ENCODE data around the gene BOD1L1. TPM values are rescaled to one million over a fixed set of nuclear protein-coding genes. Genes with fewer than 3 reads are reported as not detected.

BOD1L1 gene
- total RNA-seq, 1 donor, result 27.5 TPM

DNA sequence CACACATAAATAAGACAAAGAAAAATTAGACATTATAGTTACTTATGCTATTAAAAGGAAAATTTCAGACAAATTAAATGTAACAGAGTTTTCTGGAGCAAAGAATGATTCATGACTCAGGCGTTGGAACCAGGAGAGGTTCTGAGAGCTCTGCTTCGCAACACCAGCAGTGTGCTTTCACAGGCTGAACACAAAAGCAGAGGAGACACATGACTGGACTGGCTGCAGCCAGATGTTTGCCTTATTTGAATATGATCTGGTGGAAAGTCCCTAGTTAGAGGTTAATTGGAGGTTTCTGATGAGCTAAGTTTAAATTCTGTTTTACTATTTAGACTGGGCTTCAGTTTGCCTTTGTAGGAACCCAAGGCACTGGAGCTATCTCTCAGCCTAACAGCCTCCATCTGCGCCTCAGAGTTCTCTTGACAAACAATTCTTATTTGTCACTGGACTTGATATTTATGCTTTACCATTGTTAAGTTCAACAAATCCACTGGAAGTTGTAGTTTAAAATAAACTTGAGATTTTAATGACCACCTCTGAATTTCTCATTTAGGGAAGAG lies 16.2 kb downstream of the BOD1L1 start:
- TF ChIP-seq, protein P1, sequence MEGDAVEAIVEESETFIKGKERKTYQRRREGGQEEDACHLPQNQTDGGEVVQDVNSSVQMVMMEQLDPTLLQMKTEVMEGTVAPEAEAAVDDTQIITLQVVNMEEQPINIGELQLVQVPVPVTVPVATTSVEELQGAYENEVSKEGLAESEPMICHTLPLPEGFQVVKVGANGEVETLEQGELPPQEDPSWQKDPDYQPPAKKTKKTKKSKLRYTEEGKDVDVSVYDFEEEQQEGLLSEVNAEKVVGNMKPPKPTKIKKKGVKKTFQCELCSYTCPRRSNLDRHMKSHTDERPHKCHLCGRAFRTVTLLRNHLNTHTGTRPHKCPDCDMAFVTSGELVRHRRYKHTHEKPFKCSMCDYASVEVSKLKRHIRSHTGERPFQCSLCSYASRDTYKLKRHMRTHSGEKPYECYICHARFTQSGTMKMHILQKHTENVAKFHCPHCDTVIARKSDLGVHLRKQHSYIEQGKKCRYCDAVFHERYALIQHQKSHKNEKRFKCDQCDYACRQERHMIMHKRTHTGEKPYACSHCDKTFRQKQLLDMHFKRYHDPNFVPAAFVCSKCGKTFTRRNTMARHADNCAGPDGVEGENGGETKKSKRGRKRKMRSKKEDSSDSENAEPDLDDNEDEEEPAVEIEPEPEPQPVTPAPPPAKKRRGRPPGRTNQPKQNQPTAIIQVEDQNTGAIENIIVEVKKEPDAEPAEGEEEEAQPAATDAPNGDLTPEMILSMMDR (IDR thresholded peaks at IDR 0.05; ENCODE audit: extremely low read depth, low read depth, low read length), result no peak

DNA sequence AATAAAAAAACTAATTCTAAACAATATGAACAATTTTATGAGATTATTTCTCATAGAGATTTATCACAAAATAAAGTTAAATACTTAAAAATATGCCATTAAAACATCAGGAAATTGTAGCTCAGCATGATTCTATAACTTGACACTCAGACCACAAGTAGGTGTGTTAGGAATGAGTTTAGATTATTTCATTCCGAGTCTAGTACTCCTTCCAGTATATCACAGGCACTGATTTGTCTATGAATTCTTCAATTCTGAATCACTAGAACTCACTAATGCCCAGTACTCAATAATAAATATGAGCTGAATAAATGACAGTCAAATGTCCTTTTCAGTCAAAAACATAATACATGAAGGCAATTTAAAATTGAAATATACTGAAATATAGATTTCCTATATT lies 22.2 kb downstream of the BOD1L1 start:
- H3K36me3 ChIP-seq (ENCODE audit: insufficient read depth, low read length), result peaks cover 65% of the 10 kb centered on the region
- H3K9me3 ChIP-seq (ENCODE audit: low read depth, low read length), result no peaks in the 10 kb centered on the region
- H3K4me1 ChIP-seq (ENCODE audit: insufficient read depth, low read length), result no peaks in the 10 kb centered on the region
- no peak overlapping the region for H3K27ac ChIP-seq (ENCODE audit: low read depth, low read length)
- TF ChIP-seq, protein P1 (IDR thresholded peaks at IDR 0.05; ENCODE audit: extremely low read depth, low read depth, low read length), result no peak
- no peak overlapping the region for H2AFZ ChIP-seq (ENCODE audit: low read length)
- H3K79me2 ChIP-seq (ENCODE audit: insufficient read depth, low read length), result no peaks in the 10 kb centered on the region
- no peaks in the 10 kb centered on the region for H4K20me1 ChIP-seq (ENCODE audit: insufficient read depth, low read length)
- no peak overlapping the region for H3K4me3 ChIP-seq (ENCODE audit: insufficient read depth, low read length)
- no peak for DNase-seq (ENCODE audit: insufficient read length, low spot score, missing footprints)
- no peak overlapping the region for H3K4me2 ChIP-seq (ENCODE audit: insufficient read depth, low read length)
- no peaks in the 10 kb centered on the region for H3K27me3 ChIP-seq (ENCODE audit: insufficient read depth, low read length)

More for the DNA sequence above, 16.2 kb downstream of the BOD1L1 start:
- H4K20me1 ChIP-seq (ENCODE audit: insufficient read depth, low read length), result no peaks in the 10 kb centered on the region
- H3K9me3 ChIP-seq (ENCODE audit: low read depth, low read length), result no peaks in the 10 kb centered on the region
- H3K4me2 ChIP-seq (ENCODE audit: insufficient read depth, low read length), result no peak overlapping the region
- no peak overlapping the region for H3K4me3 ChIP-seq (ENCODE audit: insufficient read depth, low read length)
- H3K36me3 ChIP-seq (ENCODE audit: insufficient read depth, low read length), result peaks cover 68% of the 10 kb centered on the region
- H3K27ac ChIP-seq (ENCODE audit: low read depth, low read length), result no peak overlapping the region
- DNase-seq (ENCODE audit: insufficient read length, low spot score, missing footprints), result no peak
- no peaks in the 10 kb centered on the region for H3K4me1 ChIP-seq (ENCODE audit: insufficient read depth, low read length)
- peaks cover 3% of the 10 kb centered on the region for H3K79me2 ChIP-seq (ENCODE audit: insufficient read depth, low read length)
- no peak overlapping the region for H2AFZ ChIP-seq (ENCODE audit: low read length)
- H3K27me3 ChIP-seq (ENCODE audit: insufficient read depth, low read length), result no peaks in the 10 kb centered on the region

DNA sequence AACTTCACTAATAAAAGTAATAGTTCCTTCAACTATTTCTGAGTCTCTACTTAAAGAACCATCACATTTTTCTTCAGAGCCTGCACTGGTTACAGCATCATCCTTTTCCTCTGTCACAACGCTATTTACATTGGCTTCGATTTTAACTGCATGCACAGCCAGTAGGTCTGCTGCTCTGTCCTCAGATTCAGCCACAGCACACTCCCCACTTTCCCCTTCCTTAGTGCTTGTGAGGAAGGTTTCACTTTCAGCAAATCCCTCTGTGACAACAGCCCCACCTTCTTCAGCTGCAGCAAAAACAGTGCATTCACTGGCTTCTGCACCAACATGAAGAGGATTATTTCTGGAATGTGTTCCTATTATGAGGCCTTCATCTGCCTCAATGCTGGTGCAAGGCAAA lies 25.7 kb downstream of the BOD1L1 start:
- H3K9me3 ChIP-seq (ENCODE audit: low read depth, low read length), result no peaks in the 10 kb centered on the region
- TF ChIP-seq, protein P1 (IDR thresholded peaks at IDR 0.05; ENCODE audit: extremely low read depth, low read depth, low read length), result no peak
- H4K20me1 ChIP-seq (ENCODE audit: insufficient read depth, low read length), result no peaks in the 10 kb centered on the region
- no peaks in the 10 kb centered on the region for H3K27me3 ChIP-seq (ENCODE audit: insufficient read depth, low read length)
- H3K4me1 ChIP-seq (ENCODE audit: insufficient read depth, low read length), result peaks cover 6% of the 10 kb centered on the region
- DNase-seq (ENCODE audit: insufficient read length, low spot score, missing footprints), result no peak
- no peak overlapping the region for H3K27ac ChIP-seq (ENCODE audit: low read depth, low read length)
- H3K4me2 ChIP-seq (ENCODE audit: insufficient read depth, low read length), result no peak overlapping the region
- H3K4me3 ChIP-seq (ENCODE audit: insufficient read depth, low read length), result no peak overlapping the region
- no peaks in the 10 kb centered on the region for H3K79me2 ChIP-seq (ENCODE audit: insufficient read depth, low read length)
- H3K36me3 ChIP-seq (ENCODE audit: insufficient read depth, low read length), result peaks cover 53% of the 10 kb centered on the region
- no peak overlapping the region for H2AFZ ChIP-seq (ENCODE audit: low read length)

DNA sequence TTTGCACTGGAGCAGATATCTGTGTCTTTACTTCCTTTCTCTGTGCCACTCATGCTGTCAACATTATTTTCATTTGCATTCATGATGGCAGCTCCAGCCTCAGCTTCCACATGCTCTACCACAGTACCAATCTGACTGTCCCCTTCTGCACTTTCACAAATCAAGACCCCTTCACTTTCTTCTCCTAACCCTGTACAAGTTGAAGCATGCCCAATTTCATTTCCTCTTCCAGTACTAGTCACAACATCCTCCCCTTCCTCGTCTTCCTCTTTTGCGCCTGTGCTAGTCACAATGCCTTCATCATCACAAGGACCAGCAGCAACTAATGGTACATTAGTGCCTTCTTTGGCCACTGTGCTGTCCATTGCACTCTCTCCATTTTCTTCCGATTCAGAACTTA lies 26.5 kb downstream of the BOD1L1 start:
- Histone ChIP-seq H3K36me3 (ENCODE audit: insufficient read depth, low read length) (peaks cover 55% of the 10 kb centered on the region), H3K4me3 (ENCODE audit: insufficient read depth, low read length) (no peak overlapping the region), H3K4me2 (ENCODE audit: insufficient read depth, low read length) (no peak overlapping the region), H3K4me1 (ENCODE audit: insufficient read depth, low read length) (peaks cover 6% of the 10 kb centered on the region), H3K27me3 (ENCODE audit: insufficient read depth, low read length) (no peaks in the 10 kb centered on the region), H3K27ac (ENCODE audit: low read depth, low read length) (no peak overlapping the region), H2AFZ (ENCODE audit: low read length) (no peak overlapping the region), H4K20me1 (ENCODE audit: insufficient read depth, low read length) (no peaks in the 10 kb centered on the region), H3K79me2 (ENCODE audit: insufficient read depth, low read length) (no peaks in the 10 kb centered on the region), H3K9me3 (ENCODE audit: low read depth, low read length) (no peaks in the 10 kb centered on the region)
- DNase-seq (ENCODE audit: insufficient read length, low spot score, missing footprints), result no peak
- TF ChIP-seq, protein P1 (IDR thresholded peaks at IDR 0.05; ENCODE audit: extremely low read depth, low read depth, low read length), result no peak
